Lower leg skin (tissue), 4 donors: ENCODE data around the gene RTL10. TPM values are rescaled to one million over a fixed set of nuclear protein-coding genes. Genes with fewer than 3 reads are reported as not detected.

ENCODE experiments used
- DNase-seq, 2 donors: peaks; one replicate each; pipeline ENCODE4 v3.0.0-alpha.2; 2019; ENCODE audit warnings: low spot score in 2 of 2
- H3K4me3 ChIP-seq: fragments of 200-600 bp; sonication (generic); 2 replicates; pipeline ENCODE4 v1.5.1; 2017; ENCODE audit warnings: mild to moderate bottlenecking, low read depth; ENCODE audit not compliant: poor library complexity, severe bottlenecking
- CTCF ChIP-seq, 3 donors: fragments of 450-650 bp; IDR thresholded peaks; one replicate each; pipeline ENCODE4 v1.5.1; 2016; ENCODE audit warnings: antibody characterized with exemption in 3 of 3, mild to moderate bottlenecking in 3 of 3, moderate library complexity in 2 of 3
- POLR2A ChIP-seq, 2 donors: fragments of 450-650 bp; IDR thresholded peaks; one replicate each; pipeline ENCODE4 v1.6.1; 2016 to 2017; ENCODE audit warnings: antibody characterized with exemption in 2 of 2, mild to moderate bottlenecking in 1 of 2, moderate library complexity in 1 of 2
- WGBS, 2 donors: methylation state at CpG; one replicate each; pipeline ENCODE4 v1.1.5; 2018; 5-methylcytosine and 5-hydroxymethylcytosine counted together
- intact Hi-C: fragments of 100-400 bp; cut with DNase I; formaldehyde crosslinking; loops from one replicate; pipeline ENCODE4 v1.15.0; 2023; ENCODE audit warnings: low total_unique reads
- total RNA-seq, 4 donors: library from RNA; depleted of rRNA; stranded (reverse); fragments of >200 nt; gene quantifications; one replicate each; pipeline ENCODE4 v1.1.0, GENCODE V29; 2016

RTL10 gene
- total RNA-seq, 4 donors from 2014 or later, result 24.5 to 28.0 (median 27.1) TPM

GRCh38 chr22:19851291-19852176 lies 3.1 kb downstream of the RTL10 start:
- H3K4me3 ChIP-seq, result no peak overlapping the region
- WGBS, 2 donors, result 75 to 88% methylated on average over 16 to 20 of the region's 21 CpGs
- TF ChIP-seq POLR2A (IDR thresholded peaks at IDR 0.05) (no peak), CTCF (IDR thresholded peaks at IDR 0.05) (no peak)
- intact Hi-C loops, result no loop called here
- no peak for DNase-seq

GRCh38 chr22:19850763-19851109 lies 3.9 kb downstream of the RTL10 start:
- intact Hi-C loops, result no loop called here
- WGBS, 2 donors, result 63 to 83% methylated on average over 8 of the region's 9 CpGs
- TF ChIP-seq CTCF (IDR thresholded peaks at IDR 0.05) (no peak), POLR2A (IDR thresholded peaks at IDR 0.05) (no peak)
- no peak for DNase-seq
- no peak overlapping the region for H3K4me3 ChIP-seq

GRCh38 chr22:19849835-19850762 lies 4.6 kb downstream of the RTL10 start:
- WGBS, 2 donors, result 58 to 59% methylated on average over 9 of the region's 9 CpGs
- no peak overlapping the region for H3K4me3 ChIP-seq
- peak in 1 of 2 donors; percentile 71 for DNase-seq

GRCh38 chr22:19848298-19849224 lies 6.1 kb downstream of the RTL10 start:
- WGBS, 2 donors, result 32 to 42% methylated on average over 7 of the region's 7 CpGs
- H3K4me3 ChIP-seq, result no peak overlapping the region
- peak in 1 of 2 donors; percentile 16 for DNase-seq
- TF ChIP-seq CTCF (IDR thresholded peaks at IDR 0.05) (no peak), POLR2A (IDR thresholded peaks at IDR 0.05) (no peak)
- intact Hi-C loops, result no loop called here

More at GRCh38 chr22:19849835-19850762, 4.6 kb downstream of the RTL10 start:
- TF ChIP-seq POLR2A (IDR thresholded peaks at IDR 0.05) (no peak), CTCF (IDR thresholded peaks at IDR 0.05) (no peak)
- intact Hi-C loops, result no loop called here

- 100% methylated on average over 2 of the region's 2 CpGs for WGBS, 2 donors
- no peak overlapping the region for H3K4me3 ChIP-seq
- DNase-seq, result no peak
- intact Hi-C loops, result no loop called here
- TF ChIP-seq POLR2A (IDR thresholded peaks at IDR 0.05) (no peak), CTCF (IDR thresholded peaks at IDR 0.05) (no peak)
These were observed 7.4 kb downstream of the RTL10 start for GRCh38 chr22:19847345-19847632.
